ENCODE results near the gene KCNQ2.

- TF ChIP-seq CTCF (IDR thresholded peaks at IDR 0.05; ENCODE audit: low read depth, low read length, poor library complexity, severe bottlenecking), result no peak
- TF ChIP-seq EZH2phosphoT487 (IDR thresholded peaks at IDR 0.05; ENCODE audit: borderline replicate concordance, low read length), result no peak
Observed at GRCh38 chr20:63518351-63518861, 46.0 kb upstream of the KCNQ2 start.
